ENCODE results near the gene LCMT1. TPM values are rescaled to one million over a fixed set of nuclear protein-coding genes. Genes with fewer than 3 reads are reported as not detected.
A peak's percentile ranks its signal among the peaks of the same experiment; 100 is the strongest.

The LCMT1 gene
- total and polyA plus RNA-seq, 2 of the 13 experiments (the other 11 are each of a cell fraction or from before 2014, with no cell fraction given): 41.2 to 48.7 TPM

GRCh38 chr16:25106567-25107465 lies 4.7 kb upstream of the LCMT1 start (continued):
- TF ChIP-seq MTF2 (CRISPR knock-in tag; IDR thresholded peaks at IDR 0.05; ENCODE audit: borderline replicate concordance): peak; percentile 97
- peak; percentile 57; the same call in 1 of the 2 replicates for TF ChIP-seq SNAPC5 (CRISPR knock-in tag; IDR thresholded peaks at IDR 0.05; ENCODE audit: borderline replicate concordance)
- peak; percentile 75; the same call in 1 of the 2 replicates for TF ChIP-seq TARDBP (CRISPR knock-in tag; IDR thresholded peaks at IDR 0.05)
- no peak for TF ChIP-seq REXO4 (CRISPR knock-in tag; IDR thresholded peaks at IDR 0.05; ENCODE audit: borderline replicate concordance)
- TF ChIP-seq SPEN (CRISPR knock-in tag; IDR thresholded peaks at IDR 0.05; ENCODE audit: low read depth): peak; percentile 99
- TF ChIP-seq HOXA7 (CRISPR knock-in tag; IDR thresholded peaks at IDR 0.05): no peak
- no peak for TF ChIP-seq NR3C1 (CRISPR knock-in tag; IDR thresholded peaks at IDR 0.05)
- TF ChIP-seq RXRA (CRISPR knock-in tag; IDR thresholded peaks at IDR 0.05): peak; percentile 100
- TF ChIP-seq ELF3 (CRISPR knock-in tag; IDR thresholded peaks at IDR 0.05): peak; percentile 81
- TF ChIP-seq FOSL1 (CRISPR knock-in tag; IDR thresholded peaks at IDR 0.05; ENCODE audit: borderline replicate concordance): peak; percentile 29; the same call in 1 of the 2 replicates
- TF ChIP-seq SMARCC2 (IDR thresholded peaks at IDR 0.05): no peak
- peak; percentile 68 for TF ChIP-seq ZSCAN31 (CRISPR knock-in tag; IDR thresholded peaks at IDR 0.05; ENCODE audit: low read depth)
- TF ChIP-seq DRAP1 (CRISPR knock-in tag; IDR thresholded peaks at IDR 0.05): peak; percentile 67
- TF ChIP-seq ZNF160 (CRISPR knock-in tag; IDR thresholded peaks at IDR 0.05): peak; percentile 79; the same call in 1 of the 2 replicates
- no peak for TF ChIP-seq ZKSCAN5 (CRISPR knock-in tag; IDR thresholded peaks at IDR 0.05)
- peak; percentile 93; the same call in 1 of the 2 replicates for TF ChIP-seq KLF12 (CRISPR knock-in tag; IDR thresholded peaks at IDR 0.05; ENCODE audit: borderline replicate concordance)
- TF ChIP-seq SSRP1 (CRISPR knock-in tag; IDR thresholded peaks at IDR 0.05): no peak
- TF ChIP-seq AHR (CRISPR knock-in tag; IDR thresholded peaks at IDR 0.05): 0 out of 2 replicates have a peak, but pooled peaks have one; percentile 96
- TF ChIP-seq ZNF652 (CRISPR knock-in tag; IDR thresholded peaks at IDR 0.05; ENCODE audit: borderline replicate concordance, low read depth): peak; percentile 48; the same call in 1 of the 2 replicates
- TF ChIP-seq ZNF451 (CRISPR knock-in tag; IDR thresholded peaks at IDR 0.05): peak; percentile 97
- TF ChIP-seq ATF3 (CRISPR knock-in tag; IDR thresholded peaks at IDR 0.05): no peak; the same call in 1 of the 2 replicates
- TF ChIP-seq CENPT (CRISPR knock-in tag; IDR thresholded peaks at IDR 0.05; ENCODE audit: low read depth): peak; percentile 49; the same call in 1 of the 2 replicates
- TF ChIP-seq MED1 (CRISPR knock-in tag; IDR thresholded peaks at IDR 0.05): peak; percentile 91
- 0 out of 2 replicates have a peak, but pooled peaks have one; percentile 17 for TF ChIP-seq ZNF780A (CRISPR knock-in tag; IDR thresholded peaks at IDR 0.05)
- no peak for TF ChIP-seq SIX4 (CRISPR knock-in tag; IDR thresholded peaks at IDR 0.05)
- TF ChIP-seq ZSCAN21 (CRISPR knock-in tag; IDR thresholded peaks at IDR 0.05; ENCODE audit: borderline replicate concordance): no peak; the same call in 1 of the 2 replicates
- TF ChIP-seq ZNF660 (CRISPR knock-in tag; IDR thresholded peaks at IDR 0.05; ENCODE audit: borderline replicate concordance, low read depth): peak; percentile 89; the same call in 1 of the 2 replicates
- no peak for TF ChIP-seq ZNF7 (CRISPR knock-in tag; IDR thresholded peaks at IDR 0.05)
- TF ChIP-seq FLYWCH1 (CRISPR knock-in tag; IDR thresholded peaks at IDR 0.05): no peak
- TF ChIP-seq TFDP1 (CRISPR knock-in tag; IDR thresholded peaks at IDR 0.05; ENCODE audit: borderline replicate concordance): peak; percentile 83
- TF ChIP-seq KLF13 (CRISPR knock-in tag; IDR thresholded peaks at IDR 0.05): peak; percentile 90
